ENCODE data around the gene MYBPC1. TPM values are rescaled to one million over a fixed set of nuclear protein-coding genes. Genes with fewer than 3 reads are reported as not detected.

Gene MYBPC1
- total and polyA plus RNA-seq, 4 donors = 0.06 to 0.07 TPM; not detected in 2

DNA sequence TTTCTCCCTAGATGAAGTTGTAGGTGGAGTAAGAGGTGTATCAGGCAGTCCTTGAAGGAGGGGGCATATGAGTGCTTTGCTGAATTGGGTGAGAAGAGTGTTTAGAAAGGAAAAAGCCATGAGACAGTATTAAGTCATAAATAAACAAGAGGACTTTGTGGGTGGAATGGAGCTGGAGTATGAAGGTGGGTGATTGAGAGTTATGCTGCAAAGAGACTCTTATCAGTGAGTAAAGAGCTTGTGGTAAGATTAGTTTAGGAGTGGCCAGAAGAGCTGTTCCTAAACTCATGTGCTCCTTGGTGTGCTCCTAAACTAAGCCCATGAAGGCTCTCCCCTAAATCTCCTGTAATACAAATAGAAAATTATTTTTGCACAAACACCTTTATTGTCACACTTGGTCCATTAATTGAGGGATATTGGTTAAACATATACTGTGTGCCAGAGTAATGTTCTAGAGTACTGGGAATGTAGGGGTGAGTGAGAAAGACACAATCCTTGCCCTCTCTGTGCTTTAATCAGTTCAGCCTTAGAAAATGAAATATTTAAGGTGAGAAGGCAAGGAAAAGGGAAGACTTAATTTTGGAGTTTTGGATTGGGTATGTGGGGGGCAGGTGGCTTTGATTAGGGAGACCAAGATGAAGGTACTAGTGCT, 112.5 kb downstream of the MYBPC1 start:
- Histone ChIP-seq H3K27ac (ENCODE audit: low read depth in 1 of 2, low read length in 1 of 2) (no peak overlapping the region), H3K36me3 (ENCODE audit: control insufficient read depth in 4 of 4, insufficient read depth in 4 of 4, low read length in 4 of 4) (no peaks in the 10 kb centered on the region), H3K27me3 (ENCODE audit: control insufficient read depth in 3 of 3, insufficient read depth in 3 of 3, low read length in 2 of 3) (no peaks in the 10 kb centered on the region), H3K9ac (ENCODE audit: insufficient read depth in 1 of 2, low read length in 2 of 2) (no peak overlapping the region), H3K9me3 (ENCODE audit: control insufficient read depth in 4 of 4, insufficient read depth in 3 of 4, low read length in 3 of 4) (no peaks in the 10 kb centered on the region), H3K4me1 (ENCODE audit: control insufficient read depth in 5 of 5, insufficient read depth in 5 of 5, low read length in 5 of 5) (peaks cover 0 to 20% (median 3%) of the 10 kb centered on the region in 5 donors), H3K4me3 (no peak overlapping the region)
- TF ChIP-seq, protein P1, sequence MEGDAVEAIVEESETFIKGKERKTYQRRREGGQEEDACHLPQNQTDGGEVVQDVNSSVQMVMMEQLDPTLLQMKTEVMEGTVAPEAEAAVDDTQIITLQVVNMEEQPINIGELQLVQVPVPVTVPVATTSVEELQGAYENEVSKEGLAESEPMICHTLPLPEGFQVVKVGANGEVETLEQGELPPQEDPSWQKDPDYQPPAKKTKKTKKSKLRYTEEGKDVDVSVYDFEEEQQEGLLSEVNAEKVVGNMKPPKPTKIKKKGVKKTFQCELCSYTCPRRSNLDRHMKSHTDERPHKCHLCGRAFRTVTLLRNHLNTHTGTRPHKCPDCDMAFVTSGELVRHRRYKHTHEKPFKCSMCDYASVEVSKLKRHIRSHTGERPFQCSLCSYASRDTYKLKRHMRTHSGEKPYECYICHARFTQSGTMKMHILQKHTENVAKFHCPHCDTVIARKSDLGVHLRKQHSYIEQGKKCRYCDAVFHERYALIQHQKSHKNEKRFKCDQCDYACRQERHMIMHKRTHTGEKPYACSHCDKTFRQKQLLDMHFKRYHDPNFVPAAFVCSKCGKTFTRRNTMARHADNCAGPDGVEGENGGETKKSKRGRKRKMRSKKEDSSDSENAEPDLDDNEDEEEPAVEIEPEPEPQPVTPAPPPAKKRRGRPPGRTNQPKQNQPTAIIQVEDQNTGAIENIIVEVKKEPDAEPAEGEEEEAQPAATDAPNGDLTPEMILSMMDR (IDR thresholded peaks at IDR 0.05; ENCODE audit: control extremely low read depth, extremely low read depth) = no peak
- no peak for DNase-seq
- peak; percentile 75 for ATAC-seq (ENCODE audit: insufficient read depth, low FRiP score)

DNA sequence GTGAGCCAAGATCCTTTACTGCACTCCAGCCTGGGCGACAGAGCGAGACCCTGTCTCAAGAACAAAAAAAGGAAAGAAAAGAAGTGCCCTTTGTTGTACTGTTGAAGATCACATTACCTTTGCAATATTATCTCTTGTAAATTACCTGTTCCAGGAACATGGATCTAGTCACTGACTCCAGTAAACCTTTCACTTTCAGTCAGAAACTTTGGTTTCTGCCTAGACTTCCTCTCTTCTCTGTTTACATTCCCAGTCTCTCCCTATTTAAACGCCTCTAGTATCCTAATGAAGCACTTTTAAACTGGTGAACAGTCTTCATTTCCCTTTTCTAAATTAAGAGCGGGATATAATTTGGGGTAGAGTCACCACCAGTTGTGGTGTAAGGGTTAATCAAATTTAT, 115.5 kb downstream of the MYBPC1 start:
- 78 to 86% methylated on average over 4 of the region's 4 CpGs for WGBS, 2 donors
- H3K27ac ChIP-seq (ENCODE audit: low read depth in 1 of 2, low read length in 1 of 2) = no peak overlapping the region
- DNase-seq (no peak), ATAC-seq (ENCODE audit: insufficient read depth, low FRiP score) (no peak)
- H3K9ac ChIP-seq (ENCODE audit: insufficient read depth in 1 of 2, low read length in 2 of 2) = no peak overlapping the region
- H3K4me1 ChIP-seq (ENCODE audit: control insufficient read depth in 5 of 5, insufficient read depth in 5 of 5, low read length in 5 of 5) = peaks cover 0 to 17% (median 4%) of the 10 kb centered on the region in 5 donors
- H3K36me3 ChIP-seq (ENCODE audit: control insufficient read depth in 4 of 4, insufficient read depth in 4 of 4, low read length in 4 of 4) = no peaks in the 10 kb centered on the region
- TF ChIP-seq, protein P1 (IDR thresholded peaks at IDR 0.05; ENCODE audit: control extremely low read depth, extremely low read depth) = no peak
- no peaks in the 10 kb centered on the region for H3K27me3 ChIP-seq (ENCODE audit: control insufficient read depth in 3 of 3, insufficient read depth in 3 of 3, low read length in 2 of 3)
- H3K9me3 ChIP-seq (ENCODE audit: control insufficient read depth in 4 of 4, insufficient read depth in 3 of 4, low read length in 3 of 4) = no peaks in the 10 kb centered on the region
- H3K4me3 ChIP-seq = no peak overlapping the region

DNA sequence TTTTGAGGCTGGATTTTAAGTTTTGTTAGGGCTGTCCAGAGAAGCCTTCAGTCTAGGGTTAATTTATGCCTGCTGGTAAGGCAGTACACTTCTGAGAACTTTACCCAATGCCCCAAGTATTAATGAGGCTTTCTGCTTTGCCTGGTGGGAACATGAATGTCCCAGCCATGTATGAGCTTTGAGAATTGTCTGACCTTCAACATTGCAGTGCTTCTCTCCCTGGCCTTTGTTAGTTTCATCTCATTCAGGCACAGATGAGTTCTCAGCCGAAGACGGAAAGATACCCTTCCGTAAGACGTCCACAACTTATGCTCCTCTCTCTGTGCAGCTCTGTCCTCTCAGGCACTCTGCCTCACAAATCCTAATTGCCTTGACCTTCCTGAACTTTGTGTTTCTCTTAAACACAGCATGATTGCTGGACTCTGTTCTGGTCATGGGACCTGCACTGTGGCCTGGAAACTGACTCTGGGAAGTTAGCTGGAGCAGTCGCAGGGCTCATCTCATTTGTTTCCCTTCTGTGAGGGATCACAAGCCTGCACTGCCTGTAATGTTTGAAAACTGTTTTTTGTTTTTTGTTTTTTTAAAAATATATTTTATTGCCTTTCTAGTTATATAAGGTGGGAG, 118.4 kb downstream of the MYBPC1 start:
- 69 to 86% methylated on average over 5 of the region's 5 CpGs for WGBS, 2 donors
- Histone ChIP-seq H3K9ac (ENCODE audit: insufficient read depth in 1 of 2, low read length in 2 of 2) (no peak overlapping the region), H3K9me3 (ENCODE audit: control insufficient read depth in 4 of 4, insufficient read depth in 3 of 4, low read length in 3 of 4) (no peaks in the 10 kb centered on the region), H3K4me1 (ENCODE audit: control insufficient read depth in 5 of 5, insufficient read depth in 5 of 5, low read length in 5 of 5) (peaks cover 0 to 8% (median 0%) of the 10 kb centered on the region in 5 donors), H3K27me3 (ENCODE audit: control insufficient read depth in 3 of 3, insufficient read depth in 3 of 3, low read length in 2 of 3) (no peaks in the 10 kb centered on the region), H3K4me3 (no peak overlapping the region), H3K27ac (ENCODE audit: low read depth in 1 of 2, low read length in 1 of 2) (peak overlapping the region; percentile 44 to 77), H3K36me3 (ENCODE audit: control insufficient read depth in 4 of 4, insufficient read depth in 4 of 4, low read length in 4 of 4) (no peaks in the 10 kb centered on the region)
- peak in 1 of 3 donors; percentile 12 for DNase-seq
- ATAC-seq (ENCODE audit: insufficient read depth, low FRiP score) = no peak
- TF ChIP-seq, protein P1 (IDR thresholded peaks at IDR 0.05; ENCODE audit: control extremely low read depth, extremely low read depth) = no peak

Measured in lung (tissue), 12 donors.